ENCODE data around the gene CCDC126.
A peak's percentile ranks its signal among the peaks of the same experiment; 100 is the strongest.

CCDC126 gene

GRCh38 chr7:23661385-23661784 lies 64.2 kb downstream of the CCDC126 start:
- no peak overlapping the region for H3K4me3 ChIP-seq (ENCODE audit: low read depth, low read length)
- TF ChIP-seq, protein P1, sequence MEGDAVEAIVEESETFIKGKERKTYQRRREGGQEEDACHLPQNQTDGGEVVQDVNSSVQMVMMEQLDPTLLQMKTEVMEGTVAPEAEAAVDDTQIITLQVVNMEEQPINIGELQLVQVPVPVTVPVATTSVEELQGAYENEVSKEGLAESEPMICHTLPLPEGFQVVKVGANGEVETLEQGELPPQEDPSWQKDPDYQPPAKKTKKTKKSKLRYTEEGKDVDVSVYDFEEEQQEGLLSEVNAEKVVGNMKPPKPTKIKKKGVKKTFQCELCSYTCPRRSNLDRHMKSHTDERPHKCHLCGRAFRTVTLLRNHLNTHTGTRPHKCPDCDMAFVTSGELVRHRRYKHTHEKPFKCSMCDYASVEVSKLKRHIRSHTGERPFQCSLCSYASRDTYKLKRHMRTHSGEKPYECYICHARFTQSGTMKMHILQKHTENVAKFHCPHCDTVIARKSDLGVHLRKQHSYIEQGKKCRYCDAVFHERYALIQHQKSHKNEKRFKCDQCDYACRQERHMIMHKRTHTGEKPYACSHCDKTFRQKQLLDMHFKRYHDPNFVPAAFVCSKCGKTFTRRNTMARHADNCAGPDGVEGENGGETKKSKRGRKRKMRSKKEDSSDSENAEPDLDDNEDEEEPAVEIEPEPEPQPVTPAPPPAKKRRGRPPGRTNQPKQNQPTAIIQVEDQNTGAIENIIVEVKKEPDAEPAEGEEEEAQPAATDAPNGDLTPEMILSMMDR (IDR thresholded peaks at IDR 0.05; ENCODE audit: low read depth, low read length) = no peak

DNA sequence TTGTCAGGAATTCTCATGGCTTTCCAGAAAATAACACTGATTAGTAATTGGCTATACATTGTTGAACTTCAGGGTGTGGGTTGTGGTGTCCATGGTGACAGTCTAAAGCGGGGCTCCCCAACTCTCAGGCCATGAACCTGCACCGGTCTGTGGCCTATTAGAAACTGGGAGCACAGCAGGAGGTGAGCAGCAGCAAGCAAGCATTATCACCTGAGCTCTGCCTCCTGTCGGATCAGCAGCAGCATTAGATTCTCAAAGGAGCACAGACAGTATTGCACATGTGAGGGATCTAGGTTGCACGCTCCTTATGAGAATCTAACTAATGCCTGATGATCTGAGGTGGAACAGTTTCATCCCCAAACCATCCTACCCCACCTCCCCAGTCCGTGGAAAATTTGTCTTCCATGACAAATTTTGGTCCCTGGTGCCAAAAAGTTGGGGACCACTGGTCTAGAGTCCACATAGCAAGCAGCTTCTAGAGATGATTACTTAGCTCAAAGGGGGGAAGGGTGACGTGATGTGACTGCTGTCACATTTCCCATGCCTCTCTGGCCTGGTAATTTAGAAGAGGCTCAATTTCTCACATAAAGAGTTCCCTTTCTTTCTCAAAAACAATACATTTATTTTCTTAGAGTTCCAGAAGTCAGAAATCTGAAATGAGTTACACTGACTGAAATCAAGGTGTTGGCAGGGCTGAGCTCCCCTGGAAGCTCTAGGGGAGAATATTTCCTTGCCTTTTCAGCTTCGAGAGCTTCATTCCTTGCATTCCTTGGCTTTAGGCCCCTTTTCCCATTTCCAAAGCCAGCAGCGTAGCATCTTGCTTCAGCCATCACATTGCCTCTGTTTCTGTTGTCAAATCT lies 65.2 kb downstream of the CCDC126 start:
- TF ChIP-seq, protein P1 (IDR thresholded peaks at IDR 0.05; ENCODE audit: low read depth, low read length) = no peak
- H3K4me3 ChIP-seq (ENCODE audit: low read depth, low read length) = no peak overlapping the region

GRCh38 chr7:23662984-23663313 lies 65.8 kb downstream of the CCDC126 start:
- TF ChIP-seq, protein P1 (IDR thresholded peaks at IDR 0.05; ENCODE audit: low read depth, low read length) = no peak
- no peak overlapping the region for H3K4me3 ChIP-seq (ENCODE audit: low read depth, low read length)

- H3K4me3 ChIP-seq (ENCODE audit: low read depth, low read length) = no peak overlapping the region
- TF ChIP-seq, protein P1 (IDR thresholded peaks at IDR 0.05; ENCODE audit: low read depth, low read length) = no peak
These were observed 66.9 kb downstream of the CCDC126 start for GRCh38 chr7:23664122-23664521.

DNA sequence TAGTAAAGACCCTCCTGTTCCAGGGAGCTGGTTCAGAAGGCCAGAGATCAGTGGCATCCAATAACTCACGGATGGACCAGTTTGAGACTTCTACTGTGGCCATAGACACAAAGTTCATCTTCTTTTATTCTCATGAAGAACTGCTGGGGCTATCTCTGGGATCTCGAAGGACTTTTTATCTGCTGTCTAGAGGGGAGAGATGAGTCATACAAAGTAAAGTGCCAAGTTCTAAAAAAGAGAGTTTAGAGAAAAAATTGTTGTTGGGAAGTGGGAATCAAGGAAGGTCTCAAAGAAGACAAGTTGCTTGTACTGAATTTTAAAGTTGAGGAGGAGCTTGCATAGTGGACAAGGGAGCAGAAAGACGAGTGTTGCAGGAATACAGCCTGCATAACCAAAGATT lies 74.9 kb downstream of the CCDC126 start:
- TF ChIP-seq, protein P1 (IDR thresholded peaks at IDR 0.05; ENCODE audit: low read depth, low read length) = no peak
- no peak overlapping the region for H3K4me3 ChIP-seq (ENCODE audit: low read depth, low read length)

GRCh38 chr7:23679898-23680413 lies 82.8 kb downstream of the CCDC126 start, which contains the start of gene FAM221A:
Gene FAM221A, plus strand, starts transcription at chr7:23680199. Its CDS starts 20 bp downstream, at chr7:23680219.
- TF ChIP-seq, protein P1 (IDR thresholded peaks at IDR 0.05; ENCODE audit: low read depth, low read length) = peak; percentile 53
- peak within 1 kb of the TSS; percentile 56 for H3K4me3 ChIP-seq (ENCODE audit: low read depth, low read length)
